Smooth muscle cell (in vitro differentiated cells): Measurements from ENCODE around the gene ALS2CL. TPM values are rescaled to one million over a fixed set of nuclear protein-coding genes. Genes with fewer than 3 reads are reported as not detected.

Experiments
- DNase-seq: peaks from one replicate; lab custom pipeline; 2025; ENCODE audit not compliant: unreplicated experiment; lab: John Stamatoyannopoulos, UW
- H2AFZ ChIP-seq: fragments of 200-600 bp; sonication (generic); 2 replicates; pipeline ENCODE4 v1.6.0; 2016; ENCODE audit warnings: antibody characterized with exemption, low read depth, mild to moderate bottlenecking
- H3F3A ChIP-seq: fragments of 200-600 bp; sonication (generic); 2 replicates; pipeline ENCODE4 v1.6.0; 2017; ENCODE audit warnings: antibody characterized with exemption, low read depth
- H3K27ac ChIP-seq: fragments of 200-600 bp; sonication (generic); 2 replicates; pipeline ENCODE4 v1.5.1; 2016; ENCODE audit warnings: low read depth, mild to moderate bottlenecking
- H3K27me3 ChIP-seq: fragments of 200-600 bp; sonication (generic); 2 replicates; pipeline ENCODE4 v1.6.1; 2016; ENCODE audit warnings: low read depth, mild to moderate bottlenecking
- H3K36me3 ChIP-seq: fragments of 200-600 bp; sonication (generic); 2 replicates; pipeline ENCODE4 v1.5.1; 2016; ENCODE audit warnings: low read depth
- H3K4me1 ChIP-seq: fragments of 200-600 bp; sonication (generic); 2 replicates; pipeline ENCODE4 v1.5.1; 2016; ENCODE audit warnings: low read depth
- H3K4me2 ChIP-seq: fragments of 200-600 bp; sonication (generic); 2 replicates; pipeline ENCODE4 v1.6.0; 2016; ENCODE audit warnings: mild to moderate bottlenecking
- H3K4me3 ChIP-seq: fragments of 200-600 bp; sonication (generic); 2 replicates; pipeline ENCODE4 v1.5.1; 2016; ENCODE audit warnings: mild to moderate bottlenecking
- H3K79me2 ChIP-seq: fragments of 200-600 bp; sonication (generic); 2 replicates; pipeline ENCODE4 v1.6.0; 2016; ENCODE audit warnings: low read depth, mild to moderate bottlenecking
- H3K9ac ChIP-seq: fragments of 200-600 bp; sonication (generic); 2 replicates; pipeline ENCODE4 v1.6.0; 2016; ENCODE audit warnings: low read depth
- H3K9me3 ChIP-seq: fragments of 200-600 bp; sonication (generic); replicated peaks from 2 replicates; pipeline ENCODE4 v1.5.1; 2016; ENCODE audit warnings: low read depth
- H4K20me1 ChIP-seq: fragments of 200-600 bp; sonication (generic); 2 replicates; pipeline ENCODE4 v1.6.0; 2016; ENCODE audit warnings: low read depth
- WGBS: methylation state at CpG from one replicate; pipeline ENCODE4 v1.1.7; 2016; ENCODE audit warnings: low lambda C conversion rate; 5-methylcytosine and 5-hydroxymethylcytosine counted together
- polyA plus RNA-seq: library from polyadenylated mRNA; unstranded; fragments of >200 nt; fragmentation: Nextera tagmentation; extraction: Ambion mirVana; gene quantifications from 2 replicates; pipeline ENCODE4 v1.2.1, GENCODE V29; 2016
- total RNA-seq: library from RNA; depleted of rRNA; stranded (reverse); fragments of >200 nt; gene quantifications from 2 replicates; pipeline ENCODE4 v1.2.3, GENCODE V29; 2014
- TF ChIP-seq, protein P1 (sequence below): fragments of 200-600 bp; sonication (generic); IDR thresholded peaks from 2 replicates; pipeline ENCODE4 v1.5.1; 2017; ENCODE audit warnings: borderline replicate concordance, mild to moderate bottlenecking, antibody characterized with exemption; ENCODE audit not compliant: insufficient read depth, poor library complexity, severe bottlenecking

ALS2CL gene
- total and polyA plus RNA-seq, 2 experiments from 2014 or later: 8.5 to 9.4 TPM

DNA sequence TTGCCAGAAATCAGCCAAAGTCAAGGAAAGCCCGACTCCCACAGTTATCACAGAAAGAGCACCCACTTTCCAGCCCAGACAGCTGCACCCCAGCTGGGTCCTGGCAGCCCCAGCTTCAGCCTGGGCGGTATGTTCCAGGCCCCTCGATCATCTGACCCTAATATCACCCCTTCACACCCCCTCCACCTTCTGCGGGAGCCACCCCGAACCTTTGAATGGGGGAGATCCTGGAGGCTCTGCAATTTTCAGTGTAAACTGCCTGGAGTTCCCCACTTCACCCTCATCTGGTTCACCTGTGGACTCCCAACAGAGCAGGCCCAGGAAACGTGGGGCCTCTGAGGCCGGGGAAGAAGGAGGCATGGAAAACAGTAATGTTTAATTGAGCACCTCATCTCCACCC is 18.3 kb upstream of the ALS2CL start:
- WGBS: 95% methylated on average over 7 of the region's 7 CpGs
- no peak for DNase-seq
- Histone ChIP-seq H3K36me3 (no peaks in the 10 kb centered on the region), H3K4me1 (no peaks in the 10 kb centered on the region), H3K27ac (no peak overlapping the region), H3K4me2 (no peak overlapping the region), H3K9ac (no peak overlapping the region), H3K4me3 (no peak overlapping the region), H3K9me3 (no peaks in the 10 kb centered on the region), H2AFZ (no peak overlapping the region), H4K20me1 (no peaks in the 10 kb centered on the region), H3K27me3 (no peaks in the 10 kb centered on the region), H3K79me2 (no peaks in the 10 kb centered on the region), H3F3A (no peaks in the 10 kb centered on the region)
- TF ChIP-seq, protein P1, sequence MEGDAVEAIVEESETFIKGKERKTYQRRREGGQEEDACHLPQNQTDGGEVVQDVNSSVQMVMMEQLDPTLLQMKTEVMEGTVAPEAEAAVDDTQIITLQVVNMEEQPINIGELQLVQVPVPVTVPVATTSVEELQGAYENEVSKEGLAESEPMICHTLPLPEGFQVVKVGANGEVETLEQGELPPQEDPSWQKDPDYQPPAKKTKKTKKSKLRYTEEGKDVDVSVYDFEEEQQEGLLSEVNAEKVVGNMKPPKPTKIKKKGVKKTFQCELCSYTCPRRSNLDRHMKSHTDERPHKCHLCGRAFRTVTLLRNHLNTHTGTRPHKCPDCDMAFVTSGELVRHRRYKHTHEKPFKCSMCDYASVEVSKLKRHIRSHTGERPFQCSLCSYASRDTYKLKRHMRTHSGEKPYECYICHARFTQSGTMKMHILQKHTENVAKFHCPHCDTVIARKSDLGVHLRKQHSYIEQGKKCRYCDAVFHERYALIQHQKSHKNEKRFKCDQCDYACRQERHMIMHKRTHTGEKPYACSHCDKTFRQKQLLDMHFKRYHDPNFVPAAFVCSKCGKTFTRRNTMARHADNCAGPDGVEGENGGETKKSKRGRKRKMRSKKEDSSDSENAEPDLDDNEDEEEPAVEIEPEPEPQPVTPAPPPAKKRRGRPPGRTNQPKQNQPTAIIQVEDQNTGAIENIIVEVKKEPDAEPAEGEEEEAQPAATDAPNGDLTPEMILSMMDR: no peak

DNA sequence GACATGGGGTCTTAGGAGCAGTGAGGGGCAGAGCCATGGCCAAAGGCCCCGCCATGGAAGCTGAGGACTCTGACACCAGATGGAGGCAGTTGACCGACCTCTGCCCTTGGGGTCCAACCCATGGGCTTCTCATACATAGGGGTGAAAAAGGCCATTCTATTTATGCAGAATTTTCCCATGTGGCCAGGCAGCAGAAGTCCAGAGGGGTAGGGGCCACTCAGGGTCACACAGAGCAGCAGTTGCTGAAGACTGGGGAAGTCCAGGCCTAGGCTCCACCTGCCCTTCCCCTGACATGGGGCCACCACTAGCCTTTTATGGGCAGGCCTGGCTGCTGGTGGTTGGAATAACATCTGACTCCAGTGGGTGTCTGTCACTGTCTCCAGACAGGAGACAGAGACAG is 17.8 kb upstream of the ALS2CL start:
- Histone ChIP-seq H3K27ac (no peak overlapping the region), H3K4me1 (no peaks in the 10 kb centered on the region), H3K4me3 (no peak overlapping the region), H3K9ac (no peak overlapping the region), H3K36me3 (no peaks in the 10 kb centered on the region), H3K27me3 (no peaks in the 10 kb centered on the region), H3K79me2 (no peaks in the 10 kb centered on the region), H3F3A (no peaks in the 10 kb centered on the region), H2AFZ (no peak overlapping the region), H4K20me1 (no peaks in the 10 kb centered on the region), H3K9me3 (no peaks in the 10 kb centered on the region), H3K4me2 (no peak overlapping the region)
- WGBS: 97% methylated on average over 2 of the region's 2 CpGs
- TF ChIP-seq, protein P1: no peak
- no peak for DNase-seq

DNA sequence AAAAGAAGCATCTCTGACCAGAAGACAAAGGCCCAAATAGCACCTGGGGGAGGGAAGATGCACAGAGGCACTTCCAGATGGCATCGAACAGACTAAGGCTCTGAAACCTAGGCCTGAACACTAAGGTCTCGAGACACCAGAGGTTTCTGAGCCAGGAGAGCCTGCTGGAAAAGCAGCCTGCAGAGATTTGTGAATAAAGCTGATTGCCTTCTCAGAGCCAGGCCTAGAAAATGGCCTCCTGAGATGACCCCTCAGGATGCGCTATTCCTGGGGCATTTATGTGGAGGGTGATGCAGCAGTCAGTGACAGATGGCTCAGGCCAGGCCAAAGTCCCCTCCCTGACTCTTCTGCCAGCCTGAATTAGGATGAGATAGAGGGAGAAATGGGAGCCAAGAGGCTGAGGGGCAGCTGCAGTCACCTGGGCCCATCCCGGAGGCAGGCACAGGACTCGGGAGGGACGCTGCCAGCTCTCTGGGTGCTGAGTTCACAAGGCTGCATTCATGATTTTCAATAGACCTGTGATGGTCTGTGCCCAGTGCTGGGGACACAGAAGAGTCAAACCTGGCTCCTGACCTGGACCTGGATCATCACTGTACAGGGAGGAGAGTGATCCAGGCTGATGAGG is 17.3 kb upstream of the ALS2CL start:
- Histone ChIP-seq H3K4me3 (no peak overlapping the region), H3K4me2 (no peak overlapping the region), H3K27me3 (no peaks in the 10 kb centered on the region), H3K9ac (no peak overlapping the region), H3K79me2 (no peaks in the 10 kb centered on the region), H3K4me1 (peaks cover 2% of the 10 kb centered on the region), H3K9me3 (no peaks in the 10 kb centered on the region), H3K36me3 (no peaks in the 10 kb centered on the region), H3F3A (no peaks in the 10 kb centered on the region), H4K20me1 (no peaks in the 10 kb centered on the region), H3K27ac (no peak overlapping the region), H2AFZ (no peak overlapping the region)
- DNase-seq: no peak
- 98% methylated on average over 6 of the region's 6 CpGs for WGBS
- TF ChIP-seq, protein P1: no peak

DNA sequence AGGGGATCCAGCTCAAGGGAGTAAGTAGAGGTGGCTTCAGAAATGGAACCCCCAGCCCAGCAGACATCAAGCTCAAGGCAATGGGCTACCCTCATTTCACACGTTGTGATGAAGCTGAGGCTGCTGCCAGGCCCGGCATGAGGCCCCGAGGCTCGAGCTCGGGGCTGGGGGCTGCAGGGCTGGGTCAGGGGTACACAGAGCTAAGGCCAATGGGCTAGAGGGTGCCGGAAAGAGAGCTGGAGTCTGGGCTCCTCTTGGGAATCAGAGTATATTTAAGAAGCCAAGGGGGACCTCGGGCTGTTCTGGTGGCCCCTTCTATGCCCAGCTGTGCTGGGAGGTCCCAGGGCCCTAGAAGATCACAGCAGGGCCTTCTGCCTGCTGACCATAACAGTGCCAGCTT is 16.8 kb upstream of the ALS2CL start:
- peaks cover 2% of the 10 kb centered on the region for H3K4me1 ChIP-seq
- no peaks in the 10 kb centered on the region for H3K79me2 ChIP-seq
- no peaks in the 10 kb centered on the region for H3F3A ChIP-seq
- H3K27ac ChIP-seq: no peak overlapping the region
- no peaks in the 10 kb centered on the region for H3K9me3 ChIP-seq
- no peak overlapping the region for H3K9ac ChIP-seq
- H3K4me3 ChIP-seq: no peak overlapping the region
- H4K20me1 ChIP-seq: no peaks in the 10 kb centered on the region
- H2AFZ ChIP-seq: no peak overlapping the region
- TF ChIP-seq, protein P1: no peak
- no peak overlapping the region for H3K4me2 ChIP-seq
- H3K36me3 ChIP-seq: no peaks in the 10 kb centered on the region
- WGBS: 92% methylated on average over 7 of the region's 7 CpGs
- DNase-seq: no peak
- no peaks in the 10 kb centered on the region for H3K27me3 ChIP-seq
